ENCODE data around the gene TRIM42.

- TF ChIP-seq CTCF (IDR thresholded peaks at IDR 0.05) (no peak), POLR2A (IDR thresholded peaks at IDR 0.05) (no peak)
Measured at GRCh38 chr3:140709751-140710150, 31.9 kb downstream of the TRIM42 start.

Data from heart left ventricle (tissue), 13 donors.